Upper lobe of left lung (tissue), 4 donors: ENCODE results near the gene OR4D5.

Source experiments
- CTCF ChIP-seq, 6 experiments: fragments of 450-650 bp in 4 of 6; fragments of 200-600 bp in 2 of 6; sonication (generic) in 2 of 6; IDR thresholded peaks; one replicate each; pipeline ENCODE4 v1.5.1; 2016 to 2019; ENCODE audit warnings: antibody characterized with exemption in 6 of 6
- EP300 ChIP-seq, 4 donors: sonication (generic); formaldehyde crosslinking; IDR thresholded peaks; one replicate each; pipeline ENCODE4 v1.5.1; 2017; ENCODE audit warnings: antibody characterized with exemption in 4 of 4, control low read depth in 2 of 4
- POLR2A ChIP-seq, 4 donors: fragments of 450-650 bp; IDR thresholded peaks; one replicate each; pipeline ENCODE4 v1.5.1; 2016 to 2017; ENCODE audit warnings: antibody characterized with exemption in 4 of 4, mild to moderate bottlenecking in 2 of 4

GRCh38 chr11:123920943-123921342 is 18.5 kb upstream of the OR4D5 start:
- TF ChIP-seq CTCF (IDR thresholded peaks at IDR 0.05) (no peak), POLR2A (IDR thresholded peaks at IDR 0.05) (no peak), EP300 (IDR thresholded peaks at IDR 0.05) (no peak)
